SK-N-SH (cell line): ENCODE data around the gene SLC2A3.
"Not testable (repeated sequence)": the region's sequence is repeated elsewhere in the genome, so short reads cannot be mapped to it uniquely, and the experiment has no call there.

Source experiments
- GABPA ChIP-seq: IDR thresholded peaks from 2 replicates; pipeline ENCODE4 v1.4.0; 2012; ENCODE audit warnings: low read depth, mild to moderate bottlenecking
- GATA2 ChIP-seq: sonication (generic); formaldehyde crosslinking; IDR thresholded peaks from 2 replicates; pipeline ENCODE4 v1.5.0; 2020; ENCODE audit warnings: mild to moderate bottlenecking, missing genetic modification reagents
- RCOR1 ChIP-seq: fragments of 150-350 bp; IDR thresholded peaks from 2 replicates; pipeline ENCODE4 v1.6.1; 2017; ENCODE audit warnings: antibody characterized with exemption, low read length
- TF ChIP-seq, protein P1 (sequence below): IDR thresholded peaks from 2 replicates; pipeline ENCODE4 v1.6.1; 2012; ENCODE audit warnings: mild to moderate bottlenecking, low read depth, low read length, moderate library complexity
- TF ChIP-seq, protein P2 (sequence below): IDR thresholded peaks from 2 replicates; pipeline ENCODE4 v1.4.0; 2012; ENCODE audit warnings: low read depth
- TF ChIP-seq, protein P3 (sequence below): fragments of 200-600 bp; sonication (generic); IDR thresholded peaks from 2 replicates; pipeline ENCODE4 v1.6.1; 2017; ENCODE audit warnings: antibody characterized with exemption, mild to moderate bottlenecking, moderate library complexity
- TF ChIP-seq, protein P4 (sequence below): IDR thresholded peaks from 2 replicates; pipeline ENCODE4 v1.4.0; 2012; ENCODE audit warnings: low read depth, borderline replicate concordance

DNA sequence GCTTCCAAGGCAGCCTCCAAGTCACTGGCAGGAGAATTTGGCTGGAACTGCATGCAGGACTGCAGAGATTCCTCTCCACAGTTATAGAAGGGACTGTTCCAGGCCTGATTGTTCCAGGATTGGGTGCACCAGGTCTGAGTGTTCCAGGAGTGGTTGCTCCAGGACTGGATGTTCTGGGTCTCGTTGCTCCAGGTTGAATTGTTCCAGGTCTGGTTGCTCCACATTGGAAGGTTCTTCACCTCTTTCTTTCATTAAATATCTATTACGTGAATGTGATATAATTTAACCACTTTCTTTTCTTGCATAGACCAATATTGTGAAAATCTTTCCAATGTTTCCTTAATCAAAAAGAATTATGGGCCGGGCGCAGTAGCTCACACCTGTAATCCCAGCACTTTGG lies 39.3 kb downstream of the SLC2A3 start:
- TF ChIP-seq, protein P1, sequence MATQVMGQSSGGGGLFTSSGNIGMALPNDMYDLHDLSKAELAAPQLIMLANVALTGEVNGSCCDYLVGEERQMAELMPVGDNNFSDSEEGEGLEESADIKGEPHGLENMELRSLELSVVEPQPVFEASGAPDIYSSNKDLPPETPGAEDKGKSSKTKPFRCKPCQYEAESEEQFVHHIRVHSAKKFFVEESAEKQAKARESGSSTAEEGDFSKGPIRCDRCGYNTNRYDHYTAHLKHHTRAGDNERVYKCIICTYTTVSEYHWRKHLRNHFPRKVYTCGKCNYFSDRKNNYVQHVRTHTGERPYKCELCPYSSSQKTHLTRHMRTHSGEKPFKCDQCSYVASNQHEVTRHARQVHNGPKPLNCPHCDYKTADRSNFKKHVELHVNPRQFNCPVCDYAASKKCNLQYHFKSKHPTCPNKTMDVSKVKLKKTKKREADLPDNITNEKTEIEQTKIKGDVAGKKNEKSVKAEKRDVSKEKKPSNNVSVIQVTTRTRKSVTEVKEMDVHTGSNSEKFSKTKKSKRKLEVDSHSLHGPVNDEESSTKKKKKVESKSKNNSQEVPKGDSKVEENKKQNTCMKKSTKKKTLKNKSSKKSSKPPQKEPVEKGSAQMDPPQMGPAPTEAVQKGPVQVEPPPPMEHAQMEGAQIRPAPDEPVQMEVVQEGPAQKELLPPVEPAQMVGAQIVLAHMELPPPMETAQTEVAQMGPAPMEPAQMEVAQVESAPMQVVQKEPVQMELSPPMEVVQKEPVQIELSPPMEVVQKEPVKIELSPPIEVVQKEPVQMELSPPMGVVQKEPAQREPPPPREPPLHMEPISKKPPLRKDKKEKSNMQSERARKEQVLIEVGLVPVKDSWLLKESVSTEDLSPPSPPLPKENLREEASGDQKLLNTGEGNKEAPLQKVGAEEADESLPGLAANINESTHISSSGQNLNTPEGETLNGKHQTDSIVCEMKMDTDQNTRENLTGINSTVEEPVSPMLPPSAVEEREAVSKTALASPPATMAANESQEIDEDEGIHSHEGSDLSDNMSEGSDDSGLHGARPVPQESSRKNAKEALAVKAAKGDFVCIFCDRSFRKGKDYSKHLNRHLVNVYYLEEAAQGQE, result not testable (repeated sequence)
- not testable (repeated sequence) for TF ChIP-seq RCOR1; GATA2 (CRISPR knock-in tag); GABPA
- TF ChIP-seq, protein P2, sequence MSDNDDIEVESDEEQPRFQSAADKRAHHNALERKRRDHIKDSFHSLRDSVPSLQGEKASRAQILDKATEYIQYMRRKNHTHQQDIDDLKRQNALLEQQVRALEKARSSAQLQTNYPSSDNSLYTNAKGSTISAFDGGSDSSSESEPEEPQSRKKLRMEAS, result not testable (repeated sequence)
- TF ChIP-seq, protein P3, sequence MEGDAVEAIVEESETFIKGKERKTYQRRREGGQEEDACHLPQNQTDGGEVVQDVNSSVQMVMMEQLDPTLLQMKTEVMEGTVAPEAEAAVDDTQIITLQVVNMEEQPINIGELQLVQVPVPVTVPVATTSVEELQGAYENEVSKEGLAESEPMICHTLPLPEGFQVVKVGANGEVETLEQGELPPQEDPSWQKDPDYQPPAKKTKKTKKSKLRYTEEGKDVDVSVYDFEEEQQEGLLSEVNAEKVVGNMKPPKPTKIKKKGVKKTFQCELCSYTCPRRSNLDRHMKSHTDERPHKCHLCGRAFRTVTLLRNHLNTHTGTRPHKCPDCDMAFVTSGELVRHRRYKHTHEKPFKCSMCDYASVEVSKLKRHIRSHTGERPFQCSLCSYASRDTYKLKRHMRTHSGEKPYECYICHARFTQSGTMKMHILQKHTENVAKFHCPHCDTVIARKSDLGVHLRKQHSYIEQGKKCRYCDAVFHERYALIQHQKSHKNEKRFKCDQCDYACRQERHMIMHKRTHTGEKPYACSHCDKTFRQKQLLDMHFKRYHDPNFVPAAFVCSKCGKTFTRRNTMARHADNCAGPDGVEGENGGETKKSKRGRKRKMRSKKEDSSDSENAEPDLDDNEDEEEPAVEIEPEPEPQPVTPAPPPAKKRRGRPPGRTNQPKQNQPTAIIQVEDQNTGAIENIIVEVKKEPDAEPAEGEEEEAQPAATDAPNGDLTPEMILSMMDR, result not testable (repeated sequence)
- TF ChIP-seq, protein P4, sequence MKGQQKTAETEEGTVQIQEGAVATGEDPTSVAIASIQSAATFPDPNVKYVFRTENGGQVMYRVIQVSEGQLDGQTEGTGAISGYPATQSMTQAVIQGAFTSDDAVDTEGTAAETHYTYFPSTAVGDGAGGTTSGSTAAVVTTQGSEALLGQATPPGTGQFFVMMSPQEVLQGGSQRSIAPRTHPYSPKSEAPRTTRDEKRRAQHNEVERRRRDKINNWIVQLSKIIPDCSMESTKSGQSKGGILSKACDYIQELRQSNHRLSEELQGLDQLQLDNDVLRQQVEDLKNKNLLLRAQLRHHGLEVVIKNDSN, result not testable (repeated sequence)
